Measurements from ENCODE around the gene H3-3A.

GRCh38 chr1:226063977-226064815, 1.7 kb downstream of the H3-3A start:
- TF ChIP-seq CTCF (IDR thresholded peaks at IDR 0.05; ENCODE audit: low read depth, low read length) (peak; percentile 72), EZH2phosphoT487 (IDR thresholded peaks at IDR 0.05; ENCODE audit: low read depth) (no peak)

All from OCI-LY3 (cell line).